ENCODE data around the gene WDR13.
"Not testable (repeated sequence)": the region's sequence is repeated elsewhere in the genome, so short reads cannot be mapped to it uniquely, and the experiment has no call there.

WDR13 gene

GRCh38 chrX:48598614-48599013 lies 1.3 kb downstream of the WDR13 start:
- DNase-seq: no peak

- DNase-seq: no peak
Observed at GRCh38 chrX:48599341-48599740, 2.0 kb downstream of the WDR13 start.

GRCh38 chrX:48600226-48600625 lies 2.9 kb downstream of the WDR13 start:
- no peak for DNase-seq

- DNase-seq: no peak
Observed at GRCh38 chrX:48601741-48602394, 4.6 kb downstream of the WDR13 start.

- DNase-seq: no peak
Observed at GRCh38 chrX:48604701-48605100, 7.4 kb downstream of the WDR13 start.

GRCh38 chrX:48606091-48606490 lies 8.8 kb downstream of the WDR13 start:
- DNase-seq: no peak

GRCh38 chrX:48611703-48612102 lies 14.4 kb downstream of the WDR13 start:
- DNase-seq: no peak

GRCh38 chrX:48613502-48614160 lies 16.3 kb downstream of the WDR13 start:
- DNase-seq: no peak

- DNase-seq: no peak
Observed at GRCh38 chrX:48616576-48616975, 19.3 kb downstream of the WDR13 start.

- DNase-seq: no peak
Observed at GRCh38 chrX:48617542-48618340, 20.4 kb downstream of the WDR13 start.

GRCh38 chrX:48626401-48627298 lies 29.4 kb downstream of the WDR13 start:
- no peak for DNase-seq

- peak; percentile 13 to 69 for DNase-seq
Observed at GRCh38 chrX:48631376-48632090, 34.2 kb downstream of the WDR13 start.

- DNase-seq: no peak
Observed at GRCh38 chrX:48632207-48632606, 34.9 kb downstream of the WDR13 start.

- DNase-seq: no peak
Observed at GRCh38 chrX:48636301-48636700, 39.0 kb downstream of the WDR13 start.

- no peak for DNase-seq
Observed at GRCh38 chrX:48636776-48637175, 39.5 kb downstream of the WDR13 start.

GRCh38 chrX:48645669-48646068 lies 48.4 kb downstream of the WDR13 start:
- DNase-seq: no peak

- DNase-seq: peak in 1 of 2 experiments; percentile 12
Observed at GRCh38 chrX:48648336-48648751, 51.1 kb downstream of the WDR13 start.

- DNase-seq: no peak
Observed at GRCh38 chrX:48649102-48649501, 51.8 kb downstream of the WDR13 start.

GRCh38 chrX:48652055-48652579 lies 54.8 kb downstream of the WDR13 start:
- DNase-seq: not testable (repeated sequence)

- DNase-seq: not testable (repeated sequence)
Observed at GRCh38 chrX:48654746-48655145, 57.5 kb downstream of the WDR13 start.

Measured in SW 1271 (cell line).